ENCODE results near the gene HOXD13.

DNA sequence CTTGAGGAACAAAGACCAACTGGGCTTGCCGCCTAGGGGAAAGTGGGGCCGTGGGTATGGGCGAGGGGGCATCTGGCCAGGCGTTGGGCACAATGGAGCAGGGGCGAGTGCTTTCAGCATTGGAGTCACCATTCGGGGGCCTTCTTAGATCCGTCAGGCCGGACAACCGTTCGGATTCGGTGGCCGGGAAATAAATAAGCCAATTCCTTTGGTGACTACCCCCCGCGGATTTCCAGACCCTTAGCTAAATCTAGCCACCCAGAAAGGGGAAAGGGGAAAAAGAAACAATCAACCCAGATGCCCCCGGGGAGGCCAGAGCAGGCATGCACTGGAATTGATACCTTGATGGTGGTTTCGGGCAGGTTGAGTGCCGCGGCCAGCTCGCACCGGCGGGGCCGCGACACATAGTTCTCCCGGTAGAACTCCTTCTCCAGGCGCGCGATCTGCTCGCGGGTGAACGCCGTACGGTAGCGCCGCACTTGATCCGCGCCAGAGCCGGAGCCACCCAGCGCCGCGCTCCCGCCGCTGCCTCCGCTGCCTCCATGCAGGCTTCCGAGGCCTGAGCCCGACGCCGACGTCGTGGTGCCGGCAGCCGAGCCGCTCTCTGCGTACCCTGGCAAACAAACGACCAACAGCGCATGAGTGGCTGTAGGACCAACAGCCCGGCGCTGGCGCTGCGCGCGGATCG is 10.5 kb upstream of the HOXD13 start:
- TF ChIP-seq, protein P1, sequence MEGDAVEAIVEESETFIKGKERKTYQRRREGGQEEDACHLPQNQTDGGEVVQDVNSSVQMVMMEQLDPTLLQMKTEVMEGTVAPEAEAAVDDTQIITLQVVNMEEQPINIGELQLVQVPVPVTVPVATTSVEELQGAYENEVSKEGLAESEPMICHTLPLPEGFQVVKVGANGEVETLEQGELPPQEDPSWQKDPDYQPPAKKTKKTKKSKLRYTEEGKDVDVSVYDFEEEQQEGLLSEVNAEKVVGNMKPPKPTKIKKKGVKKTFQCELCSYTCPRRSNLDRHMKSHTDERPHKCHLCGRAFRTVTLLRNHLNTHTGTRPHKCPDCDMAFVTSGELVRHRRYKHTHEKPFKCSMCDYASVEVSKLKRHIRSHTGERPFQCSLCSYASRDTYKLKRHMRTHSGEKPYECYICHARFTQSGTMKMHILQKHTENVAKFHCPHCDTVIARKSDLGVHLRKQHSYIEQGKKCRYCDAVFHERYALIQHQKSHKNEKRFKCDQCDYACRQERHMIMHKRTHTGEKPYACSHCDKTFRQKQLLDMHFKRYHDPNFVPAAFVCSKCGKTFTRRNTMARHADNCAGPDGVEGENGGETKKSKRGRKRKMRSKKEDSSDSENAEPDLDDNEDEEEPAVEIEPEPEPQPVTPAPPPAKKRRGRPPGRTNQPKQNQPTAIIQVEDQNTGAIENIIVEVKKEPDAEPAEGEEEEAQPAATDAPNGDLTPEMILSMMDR (IDR thresholded peaks at IDR 0.05): peak in 1 of 12 donors; percentile 7
- TF ChIP-seq POLR2A (IDR thresholded peaks at IDR 0.05): no peak
